Peyer's patch (tissue), 4 donors: ENCODE measurements around the gene SERINC5. TPM values are rescaled to one million over a fixed set of nuclear protein-coding genes. Genes with fewer than 3 reads are reported as not detected.
A peak's percentile ranks its signal among the peaks of the same experiment; 100 is the strongest.
"Not testable (repeated sequence)": the region's sequence is repeated elsewhere in the genome, so short reads cannot be mapped to it uniquely, and the experiment has no call there.

Source experiments
- DNase-seq, 3 donors: peaks; one replicate each; pipeline ENCODE4 v3.0.0-alpha.2; 2017 to 2019
- H3K27ac ChIP-seq, 4 donors: fragments of 200-600 bp; sonication (generic); one replicate each; pipeline ENCODE4 v1.5.1; 2016 to 2019
- H3K27me3 ChIP-seq, 2 donors: fragments of 200-600 bp; sonication (generic); one replicate each; pipeline ENCODE4 v1.5.1; 2019
- H3K36me3 ChIP-seq, 3 donors: fragments of 200-600 bp; sonication (generic); one replicate each; pipeline ENCODE4 v1.5.1; 2016 to 2019
- H3K4me1 ChIP-seq, 4 donors: fragments of 200-600 bp; sonication (generic); one replicate each; pipeline ENCODE4 v1.5.1; 2016 to 2019
- H3K4me3 ChIP-seq, 4 donors: fragments of 200-600 bp; sonication (generic); 1 replicate in 3 of 4; 2 replicates in 1 of 4; pipeline ENCODE4 v1.5.1; 2016 to 2019; ENCODE audit warnings: mild to moderate bottlenecking in 1 of 4
- H3K9me3 ChIP-seq, 4 donors: fragments of 200-600 bp; sonication (generic); one replicate each; pipeline ENCODE4 v1.5.1; 2016 to 2019; ENCODE audit warnings: mild to moderate bottlenecking in 1 of 4
- CTCF ChIP-seq, 6 experiments: fragments of 450-650 bp in 4 of 6; fragments of 200-600 bp in 2 of 6; sonication (generic) in 1 of 6; IDR thresholded peaks; one replicate each; pipeline ENCODE4 v1.5.1; 2017 to 2019; ENCODE audit warnings: antibody characterized with exemption in 6 of 6, mild to moderate bottlenecking in 3 of 6, moderate library complexity in 1 of 6
- POLR2A ChIP-seq, 2 donors: fragments of 450-650 bp; IDR thresholded peaks; one replicate each; pipeline ENCODE4 v1.5.1; 2017; ENCODE audit warnings: antibody characterized with exemption in 2 of 2, mild to moderate bottlenecking in 2 of 2, moderate library complexity in 2 of 2
- total RNA-seq, 4 donors: library from RNA; depleted of rRNA; stranded (reverse); fragments of >200 nt; gene quantifications; one replicate each; pipeline ENCODE4 v1.1.0, GENCODE V29; 2016

Gene SERINC5
- total RNA-seq = 10 to 100 TPM; 22.3 to 40.9 (median 30.3) TPM

- H3K4me1 ChIP-seq = peaks cover 0 to 33% (median 10%) of the 10 kb centered on the region in 4 donors
- no peaks in the 10 kb centered on the region for H3K36me3 ChIP-seq
- no peaks in the 10 kb centered on the region for H3K27me3 ChIP-seq
- DNase-seq = peak; percentile 83 to 94 (median 93)
- no peaks in the 10 kb centered on the region for H3K9me3 ChIP-seq
- peak within 1 kb of the TSS; percentile 89 to 96 (median 95) for H3K27ac ChIP-seq
- peak within 1 kb of the TSS; percentile 73 to 96 (median 92) for H3K4me3 ChIP-seq
- TF ChIP-seq CTCF (IDR thresholded peaks at IDR 0.05) (peak in 1 of 6 experiments; percentile 11), POLR2A (IDR thresholded peaks at IDR 0.05) (peak; percentile 93 to 94)
These were observed at the start of gene SERINC5 for GRCh38 chr5:80255811-80256712. SERINC5 (minus strand) TSS chr5:80256048; CDS start chr5:80255922, 126 bp downstream.

GRCh38 chr5:80302636-80303035 lies 46.8 kb upstream of the SERINC5 start:
- Histone ChIP-seq H3K9me3 (no peaks in the 10 kb centered on the region), H3K36me3 (no peaks in the 10 kb centered on the region), H3K4me3 (no peak overlapping the region), H3K27me3 (no peaks in the 10 kb centered on the region), H3K27ac (no peak overlapping the region), H3K4me1 (no peaks in the 10 kb centered on the region)
- no peak for TF ChIP-seq CTCF (IDR thresholded peaks at IDR 0.05)
- no peak for TF ChIP-seq POLR2A (IDR thresholded peaks at IDR 0.05)
- no peak for DNase-seq

GRCh38 chr5:80301342-80301741 lies 45.5 kb upstream of the SERINC5 start:
- H3K27me3 ChIP-seq, DNase-seq, H3K9me3 ChIP-seq, H3K36me3 ChIP-seq, H3K4me3 ChIP-seq, H3K4me1 ChIP-seq, H3K27ac ChIP-seq: not testable (repeated sequence)

- H3K9me3 ChIP-seq, H3K27ac ChIP-seq, DNase-seq, H3K4me3 ChIP-seq, H3K4me1 ChIP-seq, H3K27me3 ChIP-seq, H3K36me3 ChIP-seq: not testable (repeated sequence)
These were observed 44.9 kb upstream of the SERINC5 start for GRCh38 chr5:80300796-80301195.

GRCh38 chr5:80300125-80300524 lies 44.3 kb upstream of the SERINC5 start:
- no peaks in the 10 kb centered on the region for H3K36me3 ChIP-seq
- no peaks in the 10 kb centered on the region for H3K4me1 ChIP-seq
- H3K9me3 ChIP-seq = no peaks in the 10 kb centered on the region
- H3K27me3 ChIP-seq = no peaks in the 10 kb centered on the region
- no peak for DNase-seq
- no peak for TF ChIP-seq POLR2A (IDR thresholded peaks at IDR 0.05)
- no peak for TF ChIP-seq CTCF (IDR thresholded peaks at IDR 0.05)
- H3K27ac ChIP-seq = no peak overlapping the region
- no peak overlapping the region for H3K4me3 ChIP-seq

- Histone ChIP-seq H3K27me3 (no peaks in the 10 kb centered on the region), H3K9me3 (no peaks in the 10 kb centered on the region), H3K36me3 (no peaks in the 10 kb centered on the region), H3K4me3 (no peak overlapping the region), H3K4me1 (no peaks in the 10 kb centered on the region), H3K27ac (no peak overlapping the region)
- no peak for DNase-seq
- TF ChIP-seq POLR2A (IDR thresholded peaks at IDR 0.05) = no peak
- no peak for TF ChIP-seq CTCF (IDR thresholded peaks at IDR 0.05)
These were observed 43.8 kb upstream of the SERINC5 start for GRCh38 chr5:80299601-80300000.
